GM18870 (cell line): ENCODE measurements around the gene PDE6C.

Experiments used
- ATAC-seq: cut with Tn5 transposase; IDR thresholded peaks from one replicate; pipeline ENCODE4 v1.9.1; 2021; ENCODE audit warnings: moderate library complexity; ENCODE audit not compliant: unreplicated experiment

PDE6C gene

DNA sequence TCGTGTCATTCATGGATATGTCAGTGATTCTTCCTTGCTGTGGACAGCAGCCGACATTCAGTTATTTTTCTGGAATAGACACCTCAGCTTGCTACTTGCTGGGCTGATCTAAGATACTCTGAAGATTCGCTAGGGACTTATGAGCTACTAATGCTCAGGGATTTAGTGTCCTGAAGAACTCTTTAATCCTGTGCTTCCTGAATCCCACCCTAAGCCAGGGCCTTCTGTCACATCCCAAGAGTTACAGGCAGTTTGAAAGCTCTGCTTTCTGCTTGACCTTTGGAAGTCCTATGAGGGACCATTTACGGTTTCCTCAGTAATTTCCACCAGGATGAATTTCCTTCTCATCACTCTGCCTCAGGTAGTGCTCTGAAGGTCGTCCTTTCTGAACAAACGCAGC, at the start of gene PDE6C:
TSS of gene PDE6C (plus strand) at position 227 of the 400 bp plus-strand sequence. CDS start 189 bp downstream, outside the sequence.
- ATAC-seq = no peak

GRCh38 chr10:93565446-93565845, 46.9 kb upstream of the PDE6C start:
- ATAC-seq = no peak

DNA sequence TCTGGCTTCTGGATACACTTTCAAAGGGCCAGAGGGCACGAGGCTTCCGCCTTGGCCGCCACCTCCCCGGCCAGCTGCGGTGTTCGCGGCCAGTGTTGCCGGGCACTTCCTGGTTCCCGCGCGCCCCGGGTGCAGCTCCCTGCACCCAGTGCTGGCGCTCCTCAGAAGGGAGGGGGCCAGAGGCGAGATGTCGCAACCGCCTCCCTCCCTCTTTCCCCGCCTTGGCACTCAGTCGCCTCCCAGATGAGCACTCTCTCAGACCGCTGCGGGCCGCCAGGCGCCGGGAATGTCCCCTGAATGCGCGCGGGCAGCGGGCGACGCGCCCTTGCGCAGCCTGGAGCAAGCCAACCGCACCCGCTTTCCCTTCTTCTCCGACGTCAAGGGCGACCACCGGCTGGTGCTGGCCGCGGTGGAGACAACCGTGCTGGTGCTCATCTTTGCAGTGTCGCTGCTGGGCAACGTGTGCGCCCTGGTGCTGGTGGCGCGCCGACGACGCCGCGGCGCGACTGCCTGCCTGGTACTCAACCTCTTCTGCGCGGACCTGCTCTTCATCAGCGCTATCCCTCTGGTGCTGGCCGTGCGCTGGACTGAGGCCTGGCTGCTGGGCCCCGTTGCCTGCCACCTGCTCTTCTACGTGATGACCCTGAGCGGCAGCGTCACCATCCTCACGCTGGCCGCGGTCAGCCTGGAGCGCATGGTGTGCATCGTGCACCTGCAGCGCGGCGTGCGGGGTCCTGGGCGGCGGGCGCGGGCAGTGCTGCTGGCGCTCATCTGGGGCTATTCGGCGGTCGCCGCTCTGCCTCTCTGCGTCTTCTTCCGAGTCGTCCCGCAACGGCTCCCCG, 45.7 kb upstream of the PDE6C start, which contains the start of gene FFAR4:
TSS of gene FFAR4 (plus strand) at position 231 of the 842 bp plus-strand sequence. CDS start at position 287, 56 bp downstream.
- ATAC-seq = no peak

GRCh38 chr10:93567277-93568104, 44.8 kb upstream of the PDE6C start:
- ATAC-seq = no peak

DNA sequence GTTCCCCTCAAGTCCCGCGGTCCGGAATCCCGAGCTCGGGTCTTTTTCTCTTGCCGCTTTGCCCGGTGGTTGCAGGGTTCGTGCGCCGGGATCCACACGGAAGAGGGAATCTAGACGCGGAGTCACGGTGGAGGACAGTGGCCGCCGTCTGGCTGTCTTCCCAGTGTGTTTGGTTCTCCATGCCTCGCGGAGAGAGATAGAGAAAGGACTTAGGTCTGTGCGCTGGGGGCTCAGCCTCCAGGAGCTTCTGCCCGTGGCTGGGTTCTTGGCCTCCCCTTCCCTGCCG, 44.3 kb upstream of the PDE6C start:
- ATAC-seq = no peak

DNA sequence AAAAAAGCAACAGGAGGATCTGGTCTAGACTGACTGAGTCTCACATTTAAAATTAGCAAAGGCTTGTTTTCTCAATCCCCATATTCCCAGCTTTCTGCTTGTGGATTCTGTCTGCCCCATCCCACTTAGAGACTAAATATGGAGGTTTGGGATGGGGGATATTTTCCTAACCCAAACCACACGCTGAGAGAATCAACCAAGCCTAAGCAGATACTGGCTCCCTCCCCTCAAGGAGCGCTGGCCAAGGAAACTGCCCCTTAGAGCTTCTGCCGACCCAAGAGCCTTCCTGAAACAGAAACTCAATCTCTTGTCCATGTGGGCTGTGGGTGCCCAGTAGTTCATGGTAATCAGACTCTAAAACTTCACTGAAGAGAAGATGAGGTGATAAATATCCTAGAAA, 42.0 kb upstream of the PDE6C start:
- ATAC-seq = no peak

DNA sequence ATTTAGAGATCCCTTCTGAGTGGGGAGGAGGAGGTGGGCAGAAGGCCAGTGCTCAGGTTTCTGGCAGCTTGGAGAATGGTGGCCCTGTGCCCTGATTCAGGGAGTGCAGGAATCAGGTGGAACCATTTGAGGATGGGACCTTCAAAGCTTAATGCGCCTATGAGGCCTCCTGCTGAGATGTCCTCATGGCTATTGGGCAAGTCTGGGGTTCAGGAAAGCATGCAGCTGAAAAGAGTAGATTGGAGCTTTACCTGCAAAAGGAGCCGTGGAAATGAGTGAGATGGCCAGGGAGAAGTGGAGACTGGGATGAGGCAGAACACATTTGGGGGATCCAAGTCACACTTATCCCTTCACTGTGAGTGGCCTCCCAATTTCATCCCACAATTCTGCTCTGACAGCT, 39.7 kb upstream of the PDE6C start:
- no peak for ATAC-seq

DNA sequence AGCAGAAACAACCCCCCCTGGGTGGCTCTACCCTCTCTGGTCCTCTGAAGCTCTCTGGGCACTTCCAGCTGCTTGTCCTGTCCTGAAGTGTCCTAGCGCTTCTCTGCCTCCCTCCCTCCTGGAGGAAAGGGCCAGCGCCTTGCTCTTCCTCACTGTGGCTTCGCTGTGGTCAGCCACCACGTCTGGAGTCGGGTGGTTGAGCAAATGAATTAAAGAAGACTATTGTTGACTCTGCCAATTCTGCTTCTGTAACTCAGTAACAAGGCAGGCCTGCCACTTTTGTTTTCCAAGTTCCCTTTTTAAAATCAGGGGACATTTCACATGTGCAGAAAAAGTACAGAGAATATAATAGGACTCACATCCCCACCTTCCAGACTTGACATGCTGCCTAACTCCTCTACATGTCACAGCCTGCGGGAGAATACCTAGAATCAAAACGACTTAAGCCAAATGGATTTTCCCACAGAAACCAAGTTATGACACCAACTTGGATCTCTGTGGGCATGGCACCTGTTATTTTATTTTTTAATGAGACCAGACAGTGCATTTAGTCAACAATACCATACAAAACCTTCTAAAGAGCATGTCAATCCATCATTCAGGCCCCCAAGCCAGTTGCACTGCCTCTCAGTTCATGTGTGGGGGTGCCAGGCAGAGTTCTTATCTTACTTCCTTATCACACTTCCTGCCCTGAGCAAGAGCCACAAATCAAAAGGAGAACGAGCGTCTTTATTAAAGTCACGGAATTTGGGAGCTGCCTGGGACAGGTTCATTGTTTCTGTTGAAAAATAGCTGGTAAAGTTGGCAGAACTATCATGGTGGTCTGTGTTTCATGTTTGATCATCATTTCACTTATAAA, 39.1 kb upstream of the PDE6C start:
- ATAC-seq = no peak

DNA sequence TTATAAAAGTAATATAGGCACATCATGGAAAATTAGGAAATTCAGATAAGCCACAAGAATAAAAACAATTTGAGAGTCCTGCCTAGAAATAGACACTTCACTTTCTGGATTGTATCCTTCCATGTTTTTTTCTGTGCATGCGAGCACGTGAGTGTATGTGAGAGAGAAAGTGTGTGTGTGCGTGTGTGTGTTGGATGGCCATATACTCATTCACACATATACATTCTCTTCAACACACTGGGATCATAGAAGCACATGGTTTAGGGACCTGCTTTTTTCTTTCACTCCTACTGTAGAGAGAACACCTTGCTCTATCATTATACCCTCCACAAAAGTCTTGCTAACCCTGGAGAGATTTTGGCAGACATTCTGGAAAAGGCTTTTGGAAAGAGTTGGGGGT, 38.4 kb upstream of the PDE6C start:
- ATAC-seq = no peak

DNA sequence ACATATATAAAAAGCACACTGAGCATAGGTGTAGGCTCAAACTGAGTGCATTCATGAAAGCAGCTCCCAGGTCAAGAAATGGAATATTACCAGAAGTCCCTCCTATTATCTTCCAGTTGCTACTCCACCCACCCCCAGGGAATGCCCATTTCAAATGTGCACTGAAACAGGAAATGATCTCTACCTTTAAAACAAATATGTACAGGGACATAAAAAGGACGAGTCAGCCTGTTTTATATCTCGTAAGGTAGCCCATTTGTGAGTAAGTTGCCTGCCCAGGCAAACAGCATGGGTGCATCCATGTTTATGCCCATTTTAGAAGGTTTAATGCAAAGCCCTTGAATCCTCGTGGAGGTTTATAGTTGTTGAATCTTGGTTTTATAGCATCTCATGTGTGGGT, 35.4 kb upstream of the PDE6C start:
- no peak for ATAC-seq

DNA sequence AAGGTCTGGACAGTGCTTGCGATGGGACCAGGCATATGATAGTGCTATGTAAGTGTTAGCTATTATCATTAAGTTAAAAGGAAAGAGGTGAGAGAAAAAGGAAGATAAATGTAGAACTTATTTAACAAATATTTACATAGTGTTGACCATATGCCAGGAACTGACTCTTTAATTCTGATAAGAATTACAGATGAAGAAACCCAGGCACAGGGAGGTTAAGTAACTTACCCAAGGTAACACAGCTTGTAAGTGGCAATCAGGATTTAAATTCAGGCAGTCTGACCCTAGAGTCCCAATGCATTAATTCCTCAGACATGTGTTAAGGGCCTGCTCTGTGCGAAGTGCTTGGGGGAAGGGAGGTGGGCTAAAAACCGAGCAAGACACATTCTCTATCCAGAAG, 34.8 kb upstream of the PDE6C start:
- no peak for ATAC-seq

DNA sequence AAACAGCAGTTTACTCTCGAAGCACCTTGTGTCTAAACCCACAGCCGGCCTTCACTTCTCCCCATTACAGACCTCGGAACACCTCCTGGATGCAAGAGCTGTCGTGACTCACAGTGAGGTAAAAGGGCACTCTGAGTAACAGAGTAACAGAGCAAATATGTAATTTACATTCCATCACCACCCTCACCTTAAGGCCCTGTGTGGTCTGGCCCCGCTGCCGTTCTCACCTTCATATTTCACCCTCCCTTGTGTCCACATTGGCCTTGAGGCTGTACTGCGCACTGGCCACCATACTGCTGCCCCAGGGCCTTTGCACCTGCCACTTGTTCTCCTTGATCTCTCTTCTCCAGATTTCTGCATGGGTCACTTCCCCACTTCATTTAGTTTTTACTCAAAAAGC, 33.2 kb upstream of the PDE6C start:
- ATAC-seq = no peak

DNA sequence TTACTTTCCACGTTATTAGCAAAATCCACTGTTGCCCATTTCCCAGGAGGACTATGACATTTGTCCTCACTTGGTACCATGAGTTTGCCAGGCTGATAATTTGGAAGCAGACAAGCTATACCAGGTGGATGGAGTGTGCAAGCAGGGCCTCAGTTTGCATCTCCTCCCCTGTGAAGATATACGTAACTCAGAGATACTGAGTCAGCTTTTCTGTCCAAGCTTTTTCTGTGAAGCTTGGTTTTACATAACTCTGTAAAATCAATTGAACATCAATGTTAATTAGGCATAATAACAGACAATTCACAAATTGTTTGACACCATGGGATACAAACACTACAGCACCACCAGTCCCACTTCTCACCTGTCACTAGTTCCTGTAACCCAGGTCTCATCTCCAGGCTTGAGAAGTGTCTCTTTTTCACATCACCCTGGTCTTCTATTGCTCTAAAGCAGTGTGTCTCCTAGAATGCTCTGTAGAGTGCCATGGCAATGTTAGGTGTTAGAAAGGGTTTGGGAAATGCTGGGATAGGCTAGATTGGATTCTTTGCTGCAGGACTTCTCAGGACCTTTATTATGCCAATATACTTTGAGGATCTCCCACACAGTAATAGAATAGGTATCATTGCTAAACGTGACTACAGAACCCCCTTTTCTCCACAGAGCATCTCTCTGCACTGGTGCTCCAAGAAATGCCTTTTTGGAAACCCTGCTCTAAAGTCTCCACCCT, 32.2 kb upstream of the PDE6C start:
- ATAC-seq = no peak

GRCh38 chr10:93580828-93581227, 31.5 kb upstream of the PDE6C start:
- ATAC-seq = no peak

DNA sequence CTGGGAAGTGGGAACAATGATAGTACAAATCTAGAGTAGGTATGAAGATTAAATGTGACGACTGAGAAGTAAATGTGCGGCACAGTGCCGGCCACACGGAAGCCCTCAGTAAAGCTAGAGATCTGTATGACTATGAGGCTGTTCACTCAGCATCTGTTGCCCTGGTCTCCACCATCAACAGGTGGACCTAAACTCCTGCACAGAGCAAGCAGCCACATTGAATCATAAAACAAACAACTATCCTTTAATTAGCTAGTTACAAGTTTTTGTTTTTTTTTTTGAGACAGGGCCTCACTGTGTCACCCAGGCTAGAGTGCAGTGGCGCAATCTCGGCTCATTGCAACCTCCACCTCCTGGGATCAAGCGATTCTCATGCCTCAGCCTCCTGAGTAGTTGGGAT, 27.9 kb upstream of the PDE6C start:
- no peak for ATAC-seq

GRCh38 chr10:93589648-93590562, 22.4 kb upstream of the PDE6C start:
- ATAC-seq = no peak

- no peak for ATAC-seq
Measured at GRCh38 chr10:93590638-93591037, 21.7 kb upstream of the PDE6C start.

DNA sequence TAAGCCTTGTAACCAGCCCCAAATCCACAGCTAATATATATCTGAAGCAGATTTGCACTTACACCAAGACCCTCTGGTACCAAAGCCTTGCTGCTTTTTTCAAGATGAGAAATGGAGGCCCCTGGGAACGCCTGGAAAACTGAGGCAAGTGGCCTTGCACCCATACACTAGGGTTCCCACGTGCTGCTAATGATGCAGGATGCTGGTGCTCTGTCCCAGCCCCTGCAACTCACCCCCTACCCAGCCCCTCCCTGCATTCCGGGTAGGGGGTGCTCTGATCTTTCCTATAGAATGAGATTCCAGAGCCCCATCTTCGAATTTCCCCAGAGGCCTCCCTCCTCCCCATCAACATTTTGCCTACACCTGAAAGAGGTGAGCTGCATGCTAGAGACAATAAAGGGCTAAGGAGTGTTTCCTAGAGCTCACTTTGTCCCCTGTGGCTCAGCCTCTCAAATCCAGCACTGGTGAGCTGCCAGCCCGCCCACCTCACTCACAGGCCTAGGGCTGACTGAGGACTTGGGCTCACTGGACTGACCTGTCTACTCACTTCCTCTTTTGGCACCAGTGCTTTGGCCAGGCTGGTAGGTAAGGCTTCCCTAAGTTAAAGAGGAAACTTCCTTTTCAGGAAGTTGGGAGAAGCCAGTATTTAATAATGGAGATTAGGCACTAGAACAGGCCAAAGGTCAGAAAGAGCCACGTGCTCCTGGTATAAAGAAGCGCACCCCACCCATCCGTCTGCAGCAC, 21.1 kb upstream of the PDE6C start:
- no peak for ATAC-seq

DNA sequence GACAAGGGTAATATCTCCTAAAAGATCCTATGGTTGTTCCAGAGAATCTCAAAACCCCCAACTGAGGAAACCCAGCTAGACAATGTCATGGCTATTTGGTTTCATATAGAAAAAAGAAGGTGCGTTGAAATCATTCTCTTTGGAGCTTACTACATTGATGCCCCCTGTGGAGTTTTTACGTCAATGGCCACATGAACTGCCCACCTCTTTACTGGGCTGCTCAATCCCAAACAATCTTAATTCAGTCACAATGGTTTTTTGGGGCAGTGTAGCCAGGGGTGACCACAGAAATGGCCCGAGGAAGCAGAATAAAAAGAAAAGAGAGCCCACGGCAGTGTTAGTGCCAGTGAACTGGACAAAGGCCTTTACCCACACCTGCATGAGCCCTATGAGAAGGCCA, 19.1 kb upstream of the PDE6C start:
- no peak for ATAC-seq
